Glutamatergic neuron (in vitro differentiated cells): Measurements from ENCODE around the gene CPLX4. TPM values are rescaled to one million over a fixed set of nuclear protein-coding genes. Genes with fewer than 3 reads are reported as not detected.

Source experiments
- DNase-seq: peaks from one replicate; pipeline ENCODE4 v3.0.0; 2022
- H3K27ac Mint-ChIP-seq: one replicate; pipeline ENCODE4 v1.8.0; 2020; ENCODE audit warnings: mild to moderate bottlenecking, mixed read lengths, inconsistent platforms; ENCODE audit not compliant: unreplicated experiment
- H3K27me3 Mint-ChIP-seq: one replicate; pipeline ENCODE4 v1.8.0; 2020; ENCODE audit warnings: mild to moderate bottlenecking, moderate library complexity, mixed read lengths, inconsistent platforms; ENCODE audit not compliant: unreplicated experiment
- H3K36me3 Mint-ChIP-seq: one replicate; pipeline ENCODE4 v1.8.0; 2020; ENCODE audit warnings: mild to moderate bottlenecking, mixed read lengths, inconsistent platforms; ENCODE audit not compliant: unreplicated experiment
- H3K4me1 Mint-ChIP-seq: one replicate; pipeline ENCODE4 v1.8.0; 2020; ENCODE audit warnings: mild to moderate bottlenecking, low read depth, mixed read lengths, inconsistent platforms; ENCODE audit not compliant: unreplicated experiment
- H3K4me3 Mint-ChIP-seq: one replicate; pipeline ENCODE4 v1.8.0; 2020; ENCODE audit warnings: mild to moderate bottlenecking, mixed read lengths, inconsistent platforms; ENCODE audit not compliant: unreplicated experiment
- H3K9me3 Mint-ChIP-seq: one replicate; pipeline ENCODE4 v1.8.0; 2020; ENCODE audit warnings: mild to moderate bottlenecking, moderate library complexity, mixed read lengths, inconsistent platforms; ENCODE audit not compliant: unreplicated experiment
- total RNA-seq: library from RNA; stranded (reverse); fragmentation: NEBNext Ultra II Directional; extraction: Animal tissue kit (Norgen Biotek cat#: 25700); gene quantifications from one replicate; pipeline ENCODE4 v1.2.1, GENCODE V29; 2021; ENCODE audit not compliant: unreplicated experiment
- TF ChIP-seq, protein P1 (sequence below): fragments of 200-600 bp; sonication (generic); IDR thresholded peaks from one replicate; pipeline ENCODE4 v1.5.0; 2021; ENCODE audit not compliant: partially characterized antibody, unreplicated experiment

The CPLX4 gene
- total RNA-seq, 1 donor from 2014 or later: not detected

GRCh38 chr18:59266886-59267502, 51.5 kb downstream of the CPLX4 start:
- Mint-ChIP-seq H3K27ac (no peak overlapping the region), H3K4me1 (peaks cover 9% of the 10 kb centered on the region), H3K36me3 (no peaks in the 10 kb centered on the region), H3K4me3 (peak overlapping the region; percentile 15), H3K27me3 (peaks cover 49% of the 10 kb centered on the region), H3K9me3 (peaks cover 9% of the 10 kb centered on the region)
- TF ChIP-seq, protein P1, sequence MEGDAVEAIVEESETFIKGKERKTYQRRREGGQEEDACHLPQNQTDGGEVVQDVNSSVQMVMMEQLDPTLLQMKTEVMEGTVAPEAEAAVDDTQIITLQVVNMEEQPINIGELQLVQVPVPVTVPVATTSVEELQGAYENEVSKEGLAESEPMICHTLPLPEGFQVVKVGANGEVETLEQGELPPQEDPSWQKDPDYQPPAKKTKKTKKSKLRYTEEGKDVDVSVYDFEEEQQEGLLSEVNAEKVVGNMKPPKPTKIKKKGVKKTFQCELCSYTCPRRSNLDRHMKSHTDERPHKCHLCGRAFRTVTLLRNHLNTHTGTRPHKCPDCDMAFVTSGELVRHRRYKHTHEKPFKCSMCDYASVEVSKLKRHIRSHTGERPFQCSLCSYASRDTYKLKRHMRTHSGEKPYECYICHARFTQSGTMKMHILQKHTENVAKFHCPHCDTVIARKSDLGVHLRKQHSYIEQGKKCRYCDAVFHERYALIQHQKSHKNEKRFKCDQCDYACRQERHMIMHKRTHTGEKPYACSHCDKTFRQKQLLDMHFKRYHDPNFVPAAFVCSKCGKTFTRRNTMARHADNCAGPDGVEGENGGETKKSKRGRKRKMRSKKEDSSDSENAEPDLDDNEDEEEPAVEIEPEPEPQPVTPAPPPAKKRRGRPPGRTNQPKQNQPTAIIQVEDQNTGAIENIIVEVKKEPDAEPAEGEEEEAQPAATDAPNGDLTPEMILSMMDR: no peak
- no peak for DNase-seq

GRCh38 chr18:59266459-59266858, 52.0 kb downstream of the CPLX4 start:
- no peak for DNase-seq
- Mint-ChIP-seq H3K27me3 (peaks cover 50% of the 10 kb centered on the region), H3K4me1 (peaks cover 9% of the 10 kb centered on the region), H3K36me3 (no peaks in the 10 kb centered on the region), H3K4me3 (no peak overlapping the region), H3K9me3 (peaks cover 9% of the 10 kb centered on the region), H3K27ac (no peak overlapping the region)
- TF ChIP-seq, protein P1: no peak

GRCh38 chr18:59265974-59266369, 52.5 kb downstream of the CPLX4 start:
- H3K4me1 Mint-ChIP-seq: peaks cover 9% of the 10 kb centered on the region
- DNase-seq: no peak
- TF ChIP-seq, protein P1: no peak
- H3K36me3 Mint-ChIP-seq: no peaks in the 10 kb centered on the region
- H3K4me3 Mint-ChIP-seq: peak overlapping the region; percentile 39
- peaks cover 9% of the 10 kb centered on the region for H3K9me3 Mint-ChIP-seq
- H3K27ac Mint-ChIP-seq: no peak overlapping the region
- peaks cover 49% of the 10 kb centered on the region for H3K27me3 Mint-ChIP-seq

DNA sequence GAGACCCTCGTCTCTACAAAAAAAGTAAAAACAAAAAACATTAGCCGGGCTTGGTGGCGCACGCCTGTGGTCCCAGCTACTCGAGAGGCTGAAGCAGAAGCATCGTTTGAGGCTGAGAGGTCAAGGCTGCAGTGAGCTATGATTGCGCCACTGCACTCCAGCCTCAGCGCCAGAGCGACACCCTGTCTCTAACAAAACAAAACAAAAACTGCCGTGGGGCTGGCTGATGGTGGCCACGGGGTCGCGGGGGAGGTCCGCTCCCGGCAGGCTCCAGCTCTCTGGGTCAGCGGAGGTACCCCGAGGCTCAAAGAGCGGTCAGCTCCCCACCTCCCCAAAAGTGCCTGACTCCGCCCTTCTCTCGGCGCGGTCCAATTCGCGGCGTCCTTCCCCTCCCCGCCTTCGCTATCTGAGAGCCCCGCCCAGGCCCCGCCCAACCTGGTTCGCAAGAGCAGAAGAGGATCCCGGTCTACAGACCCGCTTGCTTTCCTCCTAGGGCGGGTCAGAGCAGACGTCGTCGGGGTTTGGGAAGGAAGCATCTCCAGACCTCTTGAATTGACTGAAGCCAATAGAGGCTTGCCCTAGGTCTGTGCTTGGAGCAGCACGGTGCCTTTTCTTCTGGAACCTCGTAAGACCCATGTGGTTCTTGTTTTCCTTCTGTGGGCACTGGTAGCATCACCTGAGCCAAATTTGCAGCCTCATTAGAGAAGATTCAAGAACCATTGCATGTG, 53.0 kb downstream of the CPLX4 start:
- Mint-ChIP-seq H3K4me1 (peaks cover 9% of the 10 kb centered on the region), H3K27me3 (peaks cover 49% of the 10 kb centered on the region), H3K36me3 (no peaks in the 10 kb centered on the region), H3K4me3 (peak overlapping the region; percentile 46), H3K9me3 (peaks cover 9% of the 10 kb centered on the region), H3K27ac (no peak overlapping the region)
- peak; percentile 60 for DNase-seq
- TF ChIP-seq, protein P1: no peak

GRCh38 chr18:59264651-59265245, 53.7 kb downstream of the CPLX4 start:
- no peak overlapping the region for H3K27ac Mint-ChIP-seq
- TF ChIP-seq, protein P1: no peak
- peaks cover 7% of the 10 kb centered on the region for H3K4me1 Mint-ChIP-seq
- H3K9me3 Mint-ChIP-seq: peaks cover 8% of the 10 kb centered on the region
- H3K27me3 Mint-ChIP-seq: peaks cover 47% of the 10 kb centered on the region
- peak overlapping the region; percentile 46 for H3K4me3 Mint-ChIP-seq
- peak; percentile 34 for DNase-seq
- no peaks in the 10 kb centered on the region for H3K36me3 Mint-ChIP-seq
